WERI-Rb-1 (cell line): Measurements from ENCODE around the gene TSEN54.

Experiments used
- DNase-seq: peaks from one replicate; pipeline ENCODE4 v3.0.0-alpha.2; 2020
- H3K27ac ChIP-seq: fragments of 250-450 bp; sonication (Bioruptor Pico); 2 replicates; pipeline ENCODE4 v1.5.1; 2020; ENCODE audit warnings: mild to moderate bottlenecking, moderate library complexity
- H3K27me3 ChIP-seq: fragments of 250-450 bp; sonication (Bioruptor Pico); 2 replicates; pipeline ENCODE4 v1.5.1; 2021; ENCODE audit warnings: mild to moderate bottlenecking, low read depth, moderate library complexity; ENCODE audit not compliant: insufficient read depth, severe bottlenecking
- H3K36me3 ChIP-seq: fragments of 250-450 bp; sonication (Bioruptor Pico); 2 replicates; pipeline ENCODE4 v1.5.1; 2020; ENCODE audit warnings: mild to moderate bottlenecking, moderate library complexity
- H3K4me3 ChIP-seq: 2 replicates; pipeline ENCODE4 v1.5.1; 2011; ENCODE audit warnings: low read depth, mild to moderate bottlenecking, control low read depth, low read length
- H3K9me3 ChIP-seq: fragments of 250-450 bp; sonication (Bioruptor Pico); 2 replicates; pipeline ENCODE4 v1.5.1; 2021; ENCODE audit warnings: mild to moderate bottlenecking, moderate library complexity; ENCODE audit not compliant: severe bottlenecking
- TF ChIP-seq, protein P1 (sequence below): IDR thresholded peaks from 2 replicates; pipeline ENCODE4 v1.5.1; 2011; ENCODE audit warnings: low read depth, mild to moderate bottlenecking, control low read depth, inconsistent platforms, low read length

Gene TSEN54

DNA sequence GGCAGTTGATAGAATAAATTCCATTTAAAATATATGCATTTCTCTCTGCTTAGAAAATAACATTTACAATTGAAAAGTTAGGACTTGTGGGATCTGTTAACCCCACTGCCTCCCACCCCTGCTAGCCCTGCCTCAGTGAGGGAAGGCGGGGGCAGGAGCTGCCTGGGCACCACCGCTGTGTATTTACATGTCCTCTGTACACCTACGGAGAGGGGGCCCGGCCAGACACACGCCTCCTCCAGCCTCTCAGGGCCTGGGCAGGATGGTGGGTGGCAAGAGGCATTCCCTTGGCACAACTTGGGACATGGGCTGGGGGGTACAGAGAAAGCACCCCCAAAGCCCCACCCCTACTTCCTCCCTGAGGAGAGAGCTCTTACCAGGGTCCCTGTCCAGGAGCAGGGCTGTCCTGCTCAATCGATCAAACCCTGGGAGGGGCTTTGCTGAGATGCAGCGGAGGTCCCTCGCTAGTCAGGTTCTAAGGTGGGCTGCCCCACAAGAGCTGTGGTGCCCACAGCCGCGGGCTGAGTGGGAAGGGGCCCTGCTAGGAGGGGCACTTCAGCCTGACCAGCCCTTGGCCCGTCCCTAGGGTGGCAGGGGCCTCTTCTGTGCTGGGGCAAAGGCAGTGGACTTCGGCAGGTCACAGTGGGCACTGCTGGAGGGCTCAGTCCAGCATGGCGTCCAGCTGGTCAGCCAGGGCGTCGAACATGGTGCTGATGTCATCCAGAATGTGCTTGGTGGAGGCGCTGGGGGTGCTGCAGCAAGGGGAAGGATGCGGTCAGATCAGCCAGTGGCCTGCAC lies 15.7 kb upstream of the TSEN54 start:
- Histone ChIP-seq H3K36me3 (peaks cover 90% of the 10 kb centered on the region), H3K27me3 (no peaks in the 10 kb centered on the region), H3K4me3 (no peak overlapping the region), H3K27ac (no peak overlapping the region), H3K9me3 (no peaks in the 10 kb centered on the region)
- no peak for DNase-seq
- TF ChIP-seq, protein P1, sequence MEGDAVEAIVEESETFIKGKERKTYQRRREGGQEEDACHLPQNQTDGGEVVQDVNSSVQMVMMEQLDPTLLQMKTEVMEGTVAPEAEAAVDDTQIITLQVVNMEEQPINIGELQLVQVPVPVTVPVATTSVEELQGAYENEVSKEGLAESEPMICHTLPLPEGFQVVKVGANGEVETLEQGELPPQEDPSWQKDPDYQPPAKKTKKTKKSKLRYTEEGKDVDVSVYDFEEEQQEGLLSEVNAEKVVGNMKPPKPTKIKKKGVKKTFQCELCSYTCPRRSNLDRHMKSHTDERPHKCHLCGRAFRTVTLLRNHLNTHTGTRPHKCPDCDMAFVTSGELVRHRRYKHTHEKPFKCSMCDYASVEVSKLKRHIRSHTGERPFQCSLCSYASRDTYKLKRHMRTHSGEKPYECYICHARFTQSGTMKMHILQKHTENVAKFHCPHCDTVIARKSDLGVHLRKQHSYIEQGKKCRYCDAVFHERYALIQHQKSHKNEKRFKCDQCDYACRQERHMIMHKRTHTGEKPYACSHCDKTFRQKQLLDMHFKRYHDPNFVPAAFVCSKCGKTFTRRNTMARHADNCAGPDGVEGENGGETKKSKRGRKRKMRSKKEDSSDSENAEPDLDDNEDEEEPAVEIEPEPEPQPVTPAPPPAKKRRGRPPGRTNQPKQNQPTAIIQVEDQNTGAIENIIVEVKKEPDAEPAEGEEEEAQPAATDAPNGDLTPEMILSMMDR: no peak

GRCh38 chr17:75501378-75502071 lies 14.8 kb upstream of the TSEN54 start:
- peaks cover 90% of the 10 kb centered on the region for H3K36me3 ChIP-seq
- TF ChIP-seq, protein P1: no peak
- no peaks in the 10 kb centered on the region for H3K27me3 ChIP-seq
- DNase-seq: no peak
- H3K9me3 ChIP-seq: no peaks in the 10 kb centered on the region
- H3K4me3 ChIP-seq: no peak overlapping the region
- H3K27ac ChIP-seq: no peak overlapping the region

DNA sequence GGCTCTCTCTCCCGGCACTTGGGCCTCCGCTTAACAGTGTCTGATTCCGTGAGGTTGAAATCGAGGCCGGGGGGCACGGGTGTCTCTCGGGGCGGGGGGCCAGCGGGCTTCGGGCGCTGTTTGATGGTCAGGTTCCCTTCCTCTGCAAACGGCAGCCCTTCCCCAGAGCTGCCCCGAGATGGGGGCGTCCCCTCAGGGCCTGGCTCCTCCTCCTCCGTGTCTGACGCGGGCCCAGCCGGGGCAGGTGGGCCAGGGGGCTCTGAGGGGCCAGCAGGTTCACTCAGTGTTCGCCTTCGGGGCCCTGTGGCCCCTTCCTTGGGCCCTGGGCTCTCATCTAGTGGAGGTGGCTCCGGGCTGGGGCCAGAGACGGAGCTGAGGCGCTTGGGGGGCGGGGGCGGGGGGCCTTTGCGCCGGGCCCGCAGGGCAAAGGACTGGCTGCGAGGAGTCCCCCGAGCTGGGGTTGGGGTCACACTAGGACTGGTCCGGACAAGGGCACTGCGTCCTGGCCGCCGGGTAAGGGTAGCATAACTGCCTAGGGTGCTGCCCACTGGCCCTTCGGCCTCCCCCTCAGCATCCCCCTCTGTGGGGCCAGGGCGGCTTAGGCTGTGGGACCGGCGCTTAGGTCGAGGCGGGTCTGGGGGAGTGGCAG lies 14.1 kb upstream of the TSEN54 start:
- H3K9me3 ChIP-seq: no peaks in the 10 kb centered on the region
- no peaks in the 10 kb centered on the region for H3K27me3 ChIP-seq
- TF ChIP-seq, protein P1: no peak
- no peak for DNase-seq
- no peak overlapping the region for H3K4me3 ChIP-seq
- peaks cover 91% of the 10 kb centered on the region for H3K36me3 ChIP-seq
- H3K27ac ChIP-seq: no peak overlapping the region

- DNase-seq: no peak
- no peak overlapping the region for H3K4me3 ChIP-seq
- peaks cover 91% of the 10 kb centered on the region for H3K36me3 ChIP-seq
- TF ChIP-seq, protein P1: no peak
- H3K27ac ChIP-seq: no peak overlapping the region
- H3K27me3 ChIP-seq: no peaks in the 10 kb centered on the region
- no peaks in the 10 kb centered on the region for H3K9me3 ChIP-seq
These were observed 13.5 kb upstream of the TSEN54 start for GRCh38 chr17:75502721-75503329.

GRCh38 chr17:75503337-75503950 lies 12.9 kb upstream of the TSEN54 start:
- TF ChIP-seq, protein P1: no peak
- H3K9me3 ChIP-seq: no peaks in the 10 kb centered on the region
- H3K27me3 ChIP-seq: no peaks in the 10 kb centered on the region
- H3K36me3 ChIP-seq: peaks cover 89% of the 10 kb centered on the region
- no peak for DNase-seq
- no peak overlapping the region for H3K4me3 ChIP-seq
- H3K27ac ChIP-seq: no peak overlapping the region
